GM12801 (cell line): ENCODE data around the gene GMEB2.

Source experiments
- TF ChIP-seq, protein P1 (sequence below): IDR thresholded peaks from one replicate; pipeline ENCODE4 v1.5.1; 2011; ENCODE audit warnings: control low read depth; ENCODE audit not compliant: insufficient read length; ENCODE audit errors: extremely low read depth

GMEB2 gene

DNA sequence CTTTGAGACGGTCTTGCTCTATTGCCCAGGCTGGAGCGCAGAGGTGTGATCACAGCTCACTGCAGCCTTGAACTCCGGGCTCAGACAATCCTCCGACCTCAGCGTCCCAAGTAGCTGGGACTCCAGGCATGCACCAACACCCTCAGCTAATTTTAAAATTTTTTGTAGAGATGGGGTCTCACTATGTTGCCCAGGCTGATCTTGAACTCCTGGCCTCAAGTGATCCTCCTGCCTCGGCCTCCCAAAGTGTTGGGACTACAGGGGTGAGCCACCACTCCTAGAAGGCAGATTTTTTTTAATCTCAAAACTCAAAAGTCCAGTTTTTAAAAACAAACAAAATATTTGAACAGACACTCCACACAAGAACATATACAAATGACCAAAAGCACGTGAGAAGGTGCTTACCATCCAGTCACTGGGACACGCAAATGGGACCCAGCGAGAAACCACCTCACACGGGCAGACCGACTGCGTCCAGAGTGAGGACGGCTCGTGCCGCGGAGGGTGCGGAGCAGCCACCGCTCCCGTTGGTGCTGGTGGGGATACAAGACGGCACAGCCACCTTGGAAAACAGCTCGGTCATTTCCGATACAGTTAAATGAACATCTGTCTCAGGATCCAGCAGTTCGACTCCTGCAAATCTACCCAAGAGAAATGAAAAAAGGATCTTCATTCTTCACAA is 44.4 kb downstream of the GMEB2 start:
- TF ChIP-seq, protein P1, sequence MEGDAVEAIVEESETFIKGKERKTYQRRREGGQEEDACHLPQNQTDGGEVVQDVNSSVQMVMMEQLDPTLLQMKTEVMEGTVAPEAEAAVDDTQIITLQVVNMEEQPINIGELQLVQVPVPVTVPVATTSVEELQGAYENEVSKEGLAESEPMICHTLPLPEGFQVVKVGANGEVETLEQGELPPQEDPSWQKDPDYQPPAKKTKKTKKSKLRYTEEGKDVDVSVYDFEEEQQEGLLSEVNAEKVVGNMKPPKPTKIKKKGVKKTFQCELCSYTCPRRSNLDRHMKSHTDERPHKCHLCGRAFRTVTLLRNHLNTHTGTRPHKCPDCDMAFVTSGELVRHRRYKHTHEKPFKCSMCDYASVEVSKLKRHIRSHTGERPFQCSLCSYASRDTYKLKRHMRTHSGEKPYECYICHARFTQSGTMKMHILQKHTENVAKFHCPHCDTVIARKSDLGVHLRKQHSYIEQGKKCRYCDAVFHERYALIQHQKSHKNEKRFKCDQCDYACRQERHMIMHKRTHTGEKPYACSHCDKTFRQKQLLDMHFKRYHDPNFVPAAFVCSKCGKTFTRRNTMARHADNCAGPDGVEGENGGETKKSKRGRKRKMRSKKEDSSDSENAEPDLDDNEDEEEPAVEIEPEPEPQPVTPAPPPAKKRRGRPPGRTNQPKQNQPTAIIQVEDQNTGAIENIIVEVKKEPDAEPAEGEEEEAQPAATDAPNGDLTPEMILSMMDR: no peak

DNA sequence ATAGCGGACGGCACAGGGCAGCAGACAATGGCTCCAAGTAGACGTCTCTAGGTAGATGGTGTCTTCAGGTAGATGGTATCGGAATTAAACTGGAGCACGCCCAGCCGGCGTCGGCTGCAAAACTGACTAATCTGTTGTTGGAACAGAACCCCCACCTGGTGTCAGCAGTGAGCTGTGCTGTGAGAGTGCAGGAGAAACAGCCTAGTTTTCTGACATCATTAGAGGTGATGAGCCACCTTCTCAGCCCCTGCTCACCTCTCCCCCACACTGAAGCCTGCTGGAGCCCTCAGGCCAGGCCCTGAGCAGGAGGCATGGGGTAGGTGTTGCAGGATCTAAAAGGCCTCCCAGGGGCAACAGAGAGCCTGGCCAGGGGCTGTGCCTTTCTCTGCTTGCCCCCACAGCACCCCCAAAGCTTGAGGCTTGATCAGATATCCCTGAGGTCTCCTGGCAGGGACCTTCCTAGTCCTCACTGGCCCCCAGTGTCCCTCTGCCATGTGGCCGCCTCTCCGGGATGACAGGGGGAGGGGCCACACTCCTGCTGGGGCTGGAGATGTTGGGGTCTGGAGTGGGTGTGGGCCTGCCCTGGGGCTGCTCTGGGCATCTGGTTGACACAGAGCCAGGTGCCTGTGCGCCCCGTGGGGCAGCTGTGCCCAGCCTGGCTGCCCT is 46.0 kb downstream of the GMEB2 start:
- TF ChIP-seq, protein P1: no peak

- TF ChIP-seq, protein P1: no peak
These were observed 47.7 kb downstream of the GMEB2 start for GRCh38 chr20:63579017-63579694.

- TF ChIP-seq, protein P1: no peak
These were observed 48.5 kb downstream of the GMEB2 start for GRCh38 chr20:63578224-63579016.

GRCh38 chr20:63577317-63577894 is 49.5 kb downstream of the GMEB2 start:
- TF ChIP-seq, protein P1: no peak

- TF ChIP-seq, protein P1: no peak
These were observed 50.6 kb downstream of the GMEB2 start for GRCh38 chr20:63576311-63576710.
